B cell (primary cell): ENCODE results near the gene HMCN1. TPM values are rescaled to one million over a fixed set of nuclear protein-coding genes. Genes with fewer than 3 reads are reported as not detected.

Experiments
- ATAC-seq: fragments of 200-7000 bp; cut with Tn5 transposase; one replicate; pipeline ENCODE4 v1.10.0; 2021; ENCODE audit warnings: low read depth, mild to moderate bottlenecking, moderate number of reproducible peaks, moderate library complexity
- CTCF ChIA-PET: fragments of 350-600 bp; sonication (Branson Sonifier 250); formaldehyde crosslinking; loops from one replicate; lab custom pipeline; 2021; ENCODE audit warnings: antibody characterized with exemption, inconsistent platforms; lab: Charles Lee
- POLR2A ChIA-PET: fragments of 350-600 bp; sonication (Branson Sonifier 250); formaldehyde crosslinking; loops from one replicate; lab custom pipeline; 2021; ENCODE audit warnings: antibody characterized with exemption; lab: Charles Lee
- DNase-seq: peaks from one replicate; pipeline ENCODE4 v3.0.0; 2013
- H2AFZ ChIP-seq: 2 replicates; pipeline ENCODE4 v1.6.1; 2012; ENCODE audit warnings: mild to moderate bottlenecking, low read depth, low read length; ENCODE audit not compliant: insufficient read depth, poor library complexity, severe bottlenecking
- H3K27ac ChIP-seq, 2 donors: 1 replicate in 1 of 2; 2 replicates in 1 of 2; pipeline ENCODE4 v1.5.1; 2012 to 2013; ENCODE audit warnings: low read length in 2 of 2, mild to moderate bottlenecking in 2 of 2, moderate library complexity in 1 of 2
- H3K27me3 ChIP-seq, 4 experiments: fragments of 200-600 bp in 1 of 4; sonication (generic) in 1 of 4; replicated peaks in 1 of 4; 1 replicate in 2 of 4; 2 replicates in 2 of 4; pipeline versions ENCODE4 v1.6.1 to v1.7.0; 2013 to 2016; ENCODE audit warnings: low read length in 3 of 4, mild to moderate bottlenecking in 2 of 4, mixed read lengths in 1 of 4, moderate library complexity in 1 of 4; ENCODE audit not compliant: insufficient read depth in 4 of 4, control insufficient read depth in 3 of 4; ENCODE audit errors: control extremely low read depth in 1 of 4
- H3K36me3 ChIP-seq, 2 experiments: replicated peaks in 1 of 2; 1 replicate in 1 of 2; 2 replicates in 1 of 2; pipeline versions ENCODE4 v1.6.1 to v1.7.1; 2013; ENCODE audit warnings: low read length in 1 of 2; ENCODE audit not compliant: insufficient read depth in 2 of 2, control insufficient read depth in 1 of 2; ENCODE audit errors: control extremely low read depth in 1 of 2, extremely low read depth in 1 of 2
- H3K4me1 ChIP-seq, 2 donors: fragments of 200-600 bp in 1 of 2; sonication (generic) in 1 of 2; 1 replicate in 1 of 2; 2 replicates in 1 of 2; pipeline versions ENCODE4 v1.5.1 to v1.6.1; 2013 to 2017; ENCODE audit warnings: low read length in 2 of 2; ENCODE audit not compliant: control insufficient read depth in 2 of 2, insufficient read depth in 2 of 2
- H3K4me2 ChIP-seq: replicated peaks from 2 replicates; pipeline ENCODE3; 2012; ENCODE audit warnings: mild to moderate bottlenecking, low read depth, low read length; ENCODE audit not compliant: poor library complexity, severe bottlenecking
- H3K4me3 ChIP-seq, 5 experiments: fragments of 200-600 bp in 1 of 5; sonication (generic) in 1 of 5; 1 replicate in 3 of 5; 2 replicates in 2 of 5; pipeline versions ENCODE4 v1.5.1 to v1.7.0; 2011 to 2016; ENCODE audit warnings: low read length in 4 of 5, mild to moderate bottlenecking in 4 of 5, low read depth in 2 of 5, control low read depth in 1 of 5, moderate library complexity in 1 of 5; ENCODE audit not compliant: insufficient read depth in 1 of 5; ENCODE audit errors: control extremely low read depth in 1 of 5, extremely low read depth in 1 of 5
- H3K79me2 ChIP-seq: fragments of 200-600 bp; sonication (generic); one replicate; pipeline ENCODE4 v1.6.0; 2016; ENCODE audit warnings: low read length; ENCODE audit not compliant: control insufficient read depth, insufficient read depth
- H3K9ac ChIP-seq: fragments of 200-600 bp; sonication (generic); 2 replicates; pipeline ENCODE4 v1.6.1; 2017; ENCODE audit warnings: mild to moderate bottlenecking, low read length, moderate library complexity
- H3K9me3 ChIP-seq, 3 donors: one replicate each; pipeline versions ENCODE4 v1.6.1 to v1.7.1; 2013; ENCODE audit warnings: low read length in 2 of 3; ENCODE audit not compliant: control insufficient read depth in 2 of 3, insufficient read depth in 1 of 3; ENCODE audit errors: control extremely low read depth in 1 of 3
- H4K20me1 ChIP-seq: 2 replicates; pipeline ENCODE4 v1.6.0; 2012; ENCODE audit warnings: mild to moderate bottlenecking, low read length; ENCODE audit not compliant: insufficient read depth, control insufficient read depth, poor library complexity, severe bottlenecking
- H3K27ac Mint-ChIP-seq: one replicate; pipeline ENCODE4 v1.8.0; 2021; ENCODE audit warnings: mixed read lengths
- H3K27me3 Mint-ChIP-seq: one replicate; pipeline ENCODE4 v1.8.0; 2021; ENCODE audit warnings: mixed read lengths
- H3K4me1 Mint-ChIP-seq: one replicate; pipeline ENCODE4 v1.8.0; 2021; ENCODE audit warnings: mixed read lengths
- H3K4me3 Mint-ChIP-seq: one replicate; pipeline ENCODE4 v1.8.0; 2021; ENCODE audit warnings: mixed read lengths
- H3K9me3 Mint-ChIP-seq: one replicate; pipeline ENCODE4 v1.8.0; 2022; ENCODE audit warnings: mixed read lengths; ENCODE audit not compliant: insufficient read depth
- EZH2 ChIP-seq: IDR thresholded peaks from 2 replicates; pipeline ENCODE4 v1.6.1; 2012; ENCODE audit warnings: borderline replicate concordance, low read depth, mild to moderate bottlenecking, moderate library complexity, low read length; ENCODE audit not compliant: insufficient read depth, poor library complexity, severe bottlenecking
- WGBS: methylation state at CpG from one replicate; pipeline ENCODE4 v1.1.5; 2013; ENCODE audit warnings: missing lambda C conversion rate; ENCODE audit not compliant: insufficient coverage; 5-methylcytosine and 5-hydroxymethylcytosine counted together
- intact Hi-C: fragments of 100-400 bp; cut with micrococcal nuclease; formaldehyde crosslinking; loops from one replicate; pipeline ENCODE4 v1.10.0; 2022
- polyA plus RNA-seq: library from polyadenylated mRNA; depleted of rRNA; stranded (reverse); fragments of >200 nt; gene quantifications from 2 replicates; pipeline ENCODE4 v1.2.3, GENCODE V29; 2012
- total RNA-seq, 2 donors: library from RNA; stranded (reverse); fragments of 120-200 nt in 1 of 2; gene quantifications; 1 replicate in 1 of 2; 2 replicates in 1 of 2; pipeline versions ENCODE4 v1.2.3 to v1.2.4, GENCODE V29; 2013 to 2022
- TF ChIP-seq, protein P1 (sequence below): fragments of 200-600 bp; IDR thresholded peaks from one replicate; pipeline ENCODE4 v1.8.0; 2022; ENCODE audit warnings: antibody characterized with exemption, mild to moderate bottlenecking

The HMCN1 gene
- total and polyA plus RNA-seq, 2 donors (not counting 1 experiment from before 2014, with no cell fraction given): not detected

GRCh38 chr1:186202271-186202764 lies 468.1 kb downstream of the HMCN1 start:
- H3K27me3 ChIP-seq: peaks cover 0 to 11% (median 1%) of the 10 kb centered on the region in 4 experiments
- H3K9me3 ChIP-seq: no peaks in the 10 kb centered on the region
- intact Hi-C loops: no loop called here
- H3K36me3 ChIP-seq: no peaks in the 10 kb centered on the region
- no peaks in the 10 kb centered on the region for H4K20me1 ChIP-seq
- H3K27ac Mint-ChIP-seq: no peak overlapping the region
- no peak overlapping the region for H3K4me3 ChIP-seq
- DNase-seq (no peak), ATAC-seq (no peak)
- H3K9me3 Mint-ChIP-seq: no peaks in the 10 kb centered on the region
- ChIA-PET POLR2A (no interaction called here), CTCF (no interaction called here)
- no peak overlapping the region for H3K27ac ChIP-seq
- H3K27me3 Mint-ChIP-seq: no peaks in the 10 kb centered on the region
- WGBS: 94% methylated on average over 5 of the region's 5 CpGs
- H3K4me3 Mint-ChIP-seq: no peak overlapping the region
- H3K4me1 Mint-ChIP-seq: no peaks in the 10 kb centered on the region
- H3K4me1 ChIP-seq: no peaks in the 10 kb centered on the region
- no peak overlapping the region for H3K4me2 ChIP-seq
- no peak overlapping the region for H3K9ac ChIP-seq
- H2AFZ ChIP-seq: no peak overlapping the region
- TF ChIP-seq, protein P1, sequence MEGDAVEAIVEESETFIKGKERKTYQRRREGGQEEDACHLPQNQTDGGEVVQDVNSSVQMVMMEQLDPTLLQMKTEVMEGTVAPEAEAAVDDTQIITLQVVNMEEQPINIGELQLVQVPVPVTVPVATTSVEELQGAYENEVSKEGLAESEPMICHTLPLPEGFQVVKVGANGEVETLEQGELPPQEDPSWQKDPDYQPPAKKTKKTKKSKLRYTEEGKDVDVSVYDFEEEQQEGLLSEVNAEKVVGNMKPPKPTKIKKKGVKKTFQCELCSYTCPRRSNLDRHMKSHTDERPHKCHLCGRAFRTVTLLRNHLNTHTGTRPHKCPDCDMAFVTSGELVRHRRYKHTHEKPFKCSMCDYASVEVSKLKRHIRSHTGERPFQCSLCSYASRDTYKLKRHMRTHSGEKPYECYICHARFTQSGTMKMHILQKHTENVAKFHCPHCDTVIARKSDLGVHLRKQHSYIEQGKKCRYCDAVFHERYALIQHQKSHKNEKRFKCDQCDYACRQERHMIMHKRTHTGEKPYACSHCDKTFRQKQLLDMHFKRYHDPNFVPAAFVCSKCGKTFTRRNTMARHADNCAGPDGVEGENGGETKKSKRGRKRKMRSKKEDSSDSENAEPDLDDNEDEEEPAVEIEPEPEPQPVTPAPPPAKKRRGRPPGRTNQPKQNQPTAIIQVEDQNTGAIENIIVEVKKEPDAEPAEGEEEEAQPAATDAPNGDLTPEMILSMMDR: no peak
- TF ChIP-seq EZH2: no peak
- H3K79me2 ChIP-seq: no peaks in the 10 kb centered on the region

DNA sequence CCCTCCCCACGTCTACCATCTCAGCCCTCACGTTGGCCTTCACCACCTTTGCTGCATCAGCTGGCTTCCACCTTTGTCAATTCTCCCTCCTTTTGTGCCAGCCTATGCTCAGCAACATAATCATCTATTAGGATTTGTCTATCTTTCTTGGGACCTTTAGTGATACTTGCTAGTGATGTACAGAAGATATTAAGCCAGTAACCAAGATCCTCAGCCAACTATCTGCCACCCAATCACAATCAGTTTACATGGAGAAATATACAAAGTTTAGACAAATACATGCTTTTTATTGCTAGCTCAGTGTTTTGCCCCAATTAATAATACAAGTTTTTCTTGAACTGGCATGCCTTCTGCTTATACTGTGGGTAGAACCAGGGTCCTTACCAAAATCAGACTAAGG lies 468.6 kb downstream of the HMCN1 start:
- Histone ChIP-seq H3K79me2 (no peaks in the 10 kb centered on the region), H4K20me1 (no peaks in the 10 kb centered on the region), H3K4me2 (no peak overlapping the region), H3K27me3 (peaks cover 0 to 9% (median 1%) of the 10 kb centered on the region in 4 experiments), H3K4me3 (no peak overlapping the region), H2AFZ (no peak overlapping the region), H3K27ac (no peak overlapping the region), H3K9me3 (no peaks in the 10 kb centered on the region), H3K4me1 (no peaks in the 10 kb centered on the region), H3K36me3 (no peaks in the 10 kb centered on the region), H3K9ac (no peak overlapping the region)
- 94% methylated on average over 2 of the region's 2 CpGs for WGBS
- ChIA-PET CTCF (interaction anchor here (1.3 kb wide), 1 partner anchor 390 kb away, joined by 3 read pairs; no protein-coding TSS in a partner anchor), POLR2A (no interaction called here)
- H3K9me3 Mint-ChIP-seq: no peaks in the 10 kb centered on the region
- no peak for DNase-seq
- no peak for ATAC-seq
- intact Hi-C loops: no loop called here
- H3K27me3 Mint-ChIP-seq: no peaks in the 10 kb centered on the region
- no peaks in the 10 kb centered on the region for H3K4me1 Mint-ChIP-seq
- TF ChIP-seq, protein P1: no peak
- TF ChIP-seq EZH2: no peak
- H3K4me3 Mint-ChIP-seq: no peak overlapping the region
- no peak overlapping the region for H3K27ac Mint-ChIP-seq
